DOHH2 (cell line): ENCODE data around the gene DCTD.
"Not testable (repeated sequence)": the region's sequence is repeated elsewhere in the genome, so short reads cannot be mapped to it uniquely, and the experiment has no call there.

ENCODE experiments used
- CTCF ChIP-seq: fragments of 200-600 bp; sonication (generic); IDR thresholded peaks from one replicate; pipeline ENCODE4 v1.5.1; 2014; ENCODE audit warnings: antibody characterized with exemption, mild to moderate bottlenecking, low read depth, low read length; ENCODE audit not compliant: poor library complexity, severe bottlenecking
- EZH2phosphoT487 ChIP-seq: fragments of 200-600 bp; sonication (generic); IDR thresholded peaks from 2 replicates; pipeline ENCODE4 v1.6.1; 2017; ENCODE audit warnings: borderline replicate concordance, mild to moderate bottlenecking, antibody characterized with exemption, low read length, moderate library complexity, mixed read lengths

- TF ChIP-seq CTCF, EZH2phosphoT487: not testable (repeated sequence)
Measured at GRCh38 chr4:182900021-182900420, 17.2 kb downstream of the DCTD start.
